ENCODE data around the gene UBAC2.
"Not testable (repeated sequence)": the region's sequence is repeated elsewhere in the genome, so short reads cannot be mapped to it uniquely, and the experiment has no call there.

Gene UBAC2

DNA sequence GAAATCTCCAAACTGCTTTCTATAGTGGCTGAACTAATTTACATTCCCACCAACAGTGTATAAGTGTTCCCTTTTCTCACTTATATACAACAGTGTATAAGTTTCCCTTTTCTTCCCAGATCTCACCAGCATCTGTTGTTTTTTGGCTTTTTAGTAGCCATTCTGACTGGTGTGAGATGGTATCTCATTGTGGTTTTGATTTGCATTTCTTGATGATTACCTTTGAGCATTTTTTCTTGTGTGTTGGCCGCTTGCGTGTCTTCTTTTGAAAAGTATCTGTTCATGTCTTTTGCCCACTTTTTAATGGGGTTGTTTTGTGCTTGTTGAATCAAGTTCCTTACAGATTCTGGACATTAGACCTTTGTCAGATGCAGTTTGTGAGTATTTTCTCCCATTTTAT is 49.0 kb downstream of the UBAC2 start:
- not testable (repeated sequence) for DNase-seq

GRCh38 chr13:99250982-99251825 is 50.5 kb downstream of the UBAC2 start:
- no peak for DNase-seq

DNA sequence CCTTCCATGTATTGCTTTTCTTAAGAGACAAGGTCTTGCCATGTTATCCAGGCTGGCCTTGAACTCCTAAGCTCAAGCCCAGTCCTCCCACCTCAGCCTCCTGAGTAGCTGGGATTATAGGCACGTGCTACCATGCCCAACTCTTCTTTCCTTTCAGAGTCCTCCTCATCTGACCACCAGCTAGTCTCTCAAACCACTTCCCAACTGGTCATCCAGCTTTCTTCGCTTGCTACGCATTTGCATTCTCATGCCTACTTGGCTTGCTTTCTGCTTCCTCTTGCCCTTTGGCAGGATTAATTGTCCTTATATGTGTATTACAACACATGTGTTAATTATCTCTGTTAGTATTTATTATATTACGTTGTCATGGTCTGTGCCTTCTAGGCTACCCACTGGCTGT is 51.3 kb downstream of the UBAC2 start:
- DNase-seq: no peak

DNA sequence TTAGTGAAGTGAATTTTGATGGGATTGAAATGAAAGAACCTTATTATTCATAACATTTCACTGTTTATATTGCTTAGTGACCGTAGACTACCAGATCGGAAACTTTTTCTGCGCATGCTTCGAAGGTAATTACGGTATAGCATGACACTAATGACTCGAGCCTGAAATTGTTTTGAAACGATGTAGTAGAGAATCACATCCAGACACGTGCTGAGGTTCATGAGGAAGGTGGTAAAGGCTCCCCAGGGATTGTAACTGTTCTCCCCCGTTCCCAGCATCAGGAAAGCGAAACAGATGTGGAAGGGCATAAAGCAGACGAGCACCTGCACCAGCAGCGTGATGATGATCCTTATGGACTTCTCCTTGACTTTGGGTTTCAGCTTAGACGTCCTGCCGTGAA is 54.2 kb downstream of the UBAC2 start:
- DNase-seq: no peak

DNA sequence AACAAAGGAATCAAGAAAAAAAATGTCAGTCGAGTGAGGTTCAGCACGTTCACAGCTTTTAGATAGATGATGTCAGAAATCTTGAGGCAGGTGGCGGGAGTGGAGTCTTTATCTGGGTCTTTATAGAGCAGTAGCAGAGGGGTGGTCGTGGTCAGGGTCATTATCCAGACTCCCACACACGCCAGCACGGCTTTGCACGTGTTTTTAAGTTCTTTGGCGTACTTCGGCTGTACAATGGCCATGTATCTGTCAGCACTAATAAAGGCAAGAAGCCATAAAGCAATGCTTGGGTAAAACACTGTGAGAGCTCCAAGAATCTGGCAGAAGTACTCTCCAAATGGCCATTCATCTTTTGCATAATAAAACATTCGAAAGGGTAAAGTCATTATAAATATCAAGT is 54.6 kb downstream of the UBAC2 start:
- no peak for DNase-seq

GRCh38 chr13:99256283-99256682 is 55.6 kb downstream of the UBAC2 start:
- DNase-seq: no peak

DNA sequence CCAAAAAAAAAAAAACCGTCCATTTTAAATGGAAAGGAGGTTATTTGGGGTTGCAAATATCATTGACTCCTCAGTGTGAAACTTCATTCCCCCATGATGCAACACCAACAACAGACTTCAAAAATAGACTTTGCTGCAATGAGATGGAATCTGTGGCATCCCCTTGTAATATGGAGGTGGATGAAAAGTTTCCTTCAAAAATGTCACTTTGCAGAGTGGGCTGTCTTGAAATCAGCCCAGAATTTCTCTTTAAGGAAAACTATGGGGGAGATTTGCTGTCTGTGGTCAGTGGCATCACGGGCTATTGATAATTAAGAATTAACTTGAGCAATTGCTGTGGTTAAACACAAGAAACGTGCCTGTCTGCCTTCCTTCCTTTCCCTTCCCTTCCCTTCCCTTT is 56.1 kb downstream of the UBAC2 start:
- DNase-seq: no peak

DNA sequence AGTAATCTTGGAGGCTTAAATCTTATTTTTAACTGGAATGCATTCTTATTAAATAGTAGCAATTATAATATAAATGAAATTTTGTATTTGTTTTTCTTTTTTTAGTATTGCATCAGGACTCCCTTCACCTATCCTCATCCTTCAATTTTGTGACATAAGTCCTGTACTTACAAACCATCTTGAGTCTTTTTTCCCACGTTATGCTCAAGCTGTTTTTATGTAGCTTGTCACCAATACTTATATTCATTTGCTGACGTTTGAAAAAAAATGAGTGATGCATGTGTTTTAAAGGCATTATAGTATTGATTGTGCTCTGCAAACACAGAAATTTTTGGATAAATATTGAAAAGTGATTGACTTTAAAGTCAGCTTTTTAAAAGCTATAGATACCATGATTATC is 56.6 kb downstream of the UBAC2 start:
- DNase-seq: no peak

GRCh38 chr13:99258210-99258860 is 57.7 kb downstream of the UBAC2 start, which contains the start of gene GPR18:
Gene GPR18, minus strand, starts transcription at chr13:99258379. Its CDS starts 2,507 bp downstream, at chr13:99255872.
- DNase-seq: no peak

GRCh38 chr13:99258946-99259345 is 58.3 kb downstream of the UBAC2 start:
- DNase-seq: no peak

DNA sequence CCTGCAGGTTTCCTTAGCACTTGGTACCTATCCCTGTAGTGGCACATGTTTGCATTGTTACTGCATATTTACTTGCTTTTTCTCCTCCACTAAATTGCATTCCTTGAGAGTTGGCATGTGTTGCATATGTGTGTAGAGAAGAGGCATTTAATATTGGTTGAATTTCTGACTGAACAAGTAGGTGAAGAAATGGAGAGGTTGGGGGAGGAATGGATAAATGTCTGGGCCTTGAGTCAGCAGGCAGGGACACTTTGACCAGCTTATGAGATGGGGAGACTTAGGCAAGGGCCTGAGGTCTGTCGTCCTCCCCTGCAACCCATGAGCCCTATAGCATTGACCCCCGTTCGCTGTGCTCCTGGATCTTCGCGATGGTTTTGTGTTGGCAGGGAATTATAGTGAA is 59.6 kb downstream of the UBAC2 start:
- DNase-seq: no peak

- DNase-seq: no peak
These were observed 60.4 kb downstream of the UBAC2 start for GRCh38 chr13:99261059-99261458.

DNA sequence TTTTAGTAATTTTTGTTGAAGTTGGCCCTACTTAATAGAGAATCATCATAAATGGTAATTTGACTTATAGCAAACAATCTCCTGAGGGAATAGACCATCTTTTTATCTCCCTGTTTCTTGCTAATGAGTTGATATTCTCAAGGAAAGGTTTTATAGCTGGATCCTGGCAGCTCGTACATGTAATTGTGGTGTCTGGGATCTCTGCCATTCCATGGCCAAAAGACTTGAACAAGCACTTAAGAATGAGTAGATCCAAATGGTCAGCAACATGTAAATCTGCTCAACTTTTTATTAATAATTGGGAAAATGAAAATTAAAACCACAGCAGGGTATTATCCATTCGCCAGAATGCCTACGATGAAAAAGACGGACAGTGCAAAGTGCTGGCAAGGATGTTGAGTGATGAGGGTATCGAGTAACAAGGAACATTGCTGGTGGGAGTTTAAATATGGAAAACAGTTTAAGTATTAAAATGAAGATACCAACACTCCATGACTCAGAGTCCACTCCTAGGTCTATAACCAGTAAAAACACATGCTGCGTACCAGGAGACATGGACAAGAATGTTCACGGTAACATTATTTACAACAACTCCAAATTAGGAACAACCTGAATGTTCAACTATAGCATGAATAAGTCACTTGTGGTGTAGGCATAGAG is 62.6 kb downstream of the UBAC2 start:
- DNase-seq: no peak

DNA sequence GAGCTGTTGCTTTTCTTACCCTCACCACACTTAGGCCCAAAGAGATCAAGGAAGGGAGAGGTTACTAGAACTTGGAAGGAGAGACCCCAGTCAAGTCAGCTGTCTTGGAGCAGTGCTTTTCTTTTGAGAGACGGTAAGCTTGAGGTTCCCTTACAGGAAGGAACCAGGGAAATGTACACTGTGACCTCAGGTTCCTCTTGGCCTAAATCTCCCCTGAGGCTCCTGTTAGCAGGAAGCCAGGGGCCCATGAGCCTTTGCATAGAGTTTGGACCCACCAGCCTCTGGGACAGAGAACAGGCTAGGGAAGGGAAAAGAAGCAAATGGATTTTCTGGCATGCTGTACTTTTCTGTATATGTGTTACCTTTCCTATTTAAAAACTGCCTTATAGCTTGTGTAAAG is 63.4 kb downstream of the UBAC2 start:
- DNase-seq: no peak

GRCh38 chr13:99265162-99265800 is 64.6 kb downstream of the UBAC2 start:
- no peak for DNase-seq

DNA sequence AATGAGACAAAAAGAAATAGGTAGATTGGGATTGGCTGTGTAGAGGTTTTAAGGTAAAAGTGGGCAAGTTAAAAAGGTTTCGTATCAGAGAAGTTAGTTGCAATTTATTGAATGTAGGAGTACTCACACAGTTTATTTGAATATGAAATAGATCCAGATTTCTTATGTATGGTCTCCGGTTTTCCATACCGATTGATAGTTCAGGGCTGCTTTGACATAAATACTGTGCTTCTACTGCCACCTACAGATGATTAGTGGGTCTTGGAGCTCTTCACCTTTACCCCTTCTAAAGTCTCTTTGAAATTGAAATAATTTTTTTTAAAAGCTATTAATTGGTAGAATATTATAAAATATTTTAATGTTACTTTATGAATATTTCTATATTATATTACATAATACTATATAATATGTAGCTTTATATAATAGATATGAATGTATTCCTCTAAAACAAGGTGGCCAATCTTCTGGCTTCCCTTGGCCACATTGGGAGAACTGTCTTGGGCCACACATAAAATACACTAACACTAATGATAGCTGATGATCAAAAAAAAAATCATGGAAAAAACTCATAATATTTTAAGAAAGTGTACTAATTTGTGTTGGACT is 65.3 kb downstream of the UBAC2 start:
- no peak for DNase-seq

DNA sequence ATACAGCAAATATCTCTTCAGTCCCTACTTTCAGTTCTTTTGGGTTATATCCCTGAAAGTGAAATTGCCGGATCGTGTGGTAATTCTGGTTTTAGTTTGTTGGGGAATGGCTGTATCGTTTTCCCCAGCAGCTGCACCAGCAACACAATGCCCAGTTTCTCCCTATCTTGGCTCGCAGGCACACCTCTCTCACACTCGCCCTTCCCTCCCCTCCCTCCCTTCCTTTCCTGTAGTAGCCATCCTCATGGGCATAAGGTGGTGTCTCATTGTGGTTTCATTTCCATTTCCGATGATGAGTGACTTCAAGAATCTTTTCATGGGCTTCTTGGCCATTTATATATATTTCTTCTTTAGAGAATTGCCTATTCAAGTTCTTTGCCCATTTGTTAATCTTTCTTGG is 66.2 kb downstream of the UBAC2 start:
- DNase-seq: no peak

GRCh38 chr13:99267927-99268326 is 67.3 kb downstream of the UBAC2 start:
- DNase-seq: no peak

GRCh38 chr13:99268822-99269221 is 68.2 kb downstream of the UBAC2 start:
- no peak for DNase-seq

GRCh38 chr13:99269627-99270241 is 69.1 kb downstream of the UBAC2 start:
- DNase-seq: peak; percentile 5

- DNase-seq: no peak
These were observed 69.9 kb downstream of the UBAC2 start for GRCh38 chr13:99270518-99270917.

GRCh38 chr13:99271249-99271648 is 70.6 kb downstream of the UBAC2 start:
- no peak for DNase-seq

DNA sequence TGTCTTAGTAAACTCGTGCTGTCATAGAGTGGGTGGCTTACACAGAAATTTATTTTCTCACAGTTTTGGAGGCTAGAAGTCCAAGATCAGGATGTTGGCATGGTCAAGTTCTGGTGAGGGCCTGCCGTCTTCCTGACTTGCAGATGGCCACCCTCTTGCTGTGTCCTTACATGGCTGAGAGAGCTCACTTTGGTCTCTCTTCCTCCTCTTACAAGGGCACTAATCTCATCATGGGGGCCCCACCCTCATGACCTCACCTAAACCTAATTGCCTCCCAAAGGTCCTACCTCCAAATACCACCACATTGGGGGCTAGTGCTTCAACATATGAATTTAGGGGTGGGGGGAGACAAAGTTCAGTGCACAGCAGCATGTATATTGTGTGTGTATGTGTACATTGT is 71.8 kb downstream of the UBAC2 start:
- DNase-seq: no peak
